ENCODE data around the gene MXD3.

The MXD3 gene

DNA sequence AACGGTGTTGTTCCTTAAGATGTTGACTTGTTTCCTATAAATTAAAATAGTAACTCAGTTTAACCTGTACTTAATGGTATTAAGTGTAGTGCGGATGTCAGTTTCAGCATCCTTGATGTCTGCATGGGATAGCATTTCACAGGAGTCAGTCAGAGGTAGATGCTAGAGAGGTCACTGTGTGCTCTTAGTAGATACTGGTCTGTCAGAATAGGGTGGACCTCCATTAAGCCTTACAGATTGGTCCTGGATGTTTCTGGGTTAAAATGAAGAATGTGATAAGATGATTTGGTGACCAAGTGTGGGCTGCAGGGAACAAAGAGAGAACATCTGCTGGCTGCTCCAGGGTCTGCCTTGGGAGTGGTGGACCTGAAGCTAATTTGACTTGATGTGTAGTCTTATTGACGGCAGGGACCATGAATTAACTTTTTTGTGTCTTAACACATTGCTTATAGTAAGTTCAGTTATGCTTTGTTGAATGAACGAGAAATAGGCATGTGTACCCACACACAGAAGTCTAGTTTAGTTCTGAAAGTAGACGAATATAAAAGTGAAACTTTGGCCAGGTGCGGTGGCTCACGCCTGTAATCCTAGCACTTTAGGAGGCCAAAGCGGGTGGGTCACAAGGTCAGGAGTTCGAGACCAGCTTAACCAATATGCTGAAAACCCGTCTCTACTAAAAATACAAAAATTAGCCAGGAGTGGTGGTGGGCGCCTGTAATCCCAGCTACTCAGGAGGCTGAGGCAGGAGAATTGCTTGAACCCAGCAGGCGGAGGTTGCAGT is 20.7 kb downstream of the MXD3 start:
- Histone ChIP-seq H3K27ac (no peak overlapping the region), H3K9me3 (ENCODE audit: control insufficient read depth, low read length) (no peaks in the 10 kb centered on the region), H3K4me2 (ENCODE audit: low read length) (no peak overlapping the region), H3K4me3 (ENCODE audit: low read depth, low read length) (no peak overlapping the region), H3K9ac (no peak overlapping the region), H3K4me1 (no peaks in the 10 kb centered on the region), H3K27me3 (ENCODE audit: control insufficient read depth, insufficient read depth, low read length) (no peaks in the 10 kb centered on the region), H3K79me2 (peaks cover 2% of the 10 kb centered on the region), H3K36me3 (ENCODE audit: control insufficient read depth, insufficient read depth, low read length) (no peaks in the 10 kb centered on the region), H2AFZ (no peak overlapping the region)
- TF ChIP-seq, protein P1, sequence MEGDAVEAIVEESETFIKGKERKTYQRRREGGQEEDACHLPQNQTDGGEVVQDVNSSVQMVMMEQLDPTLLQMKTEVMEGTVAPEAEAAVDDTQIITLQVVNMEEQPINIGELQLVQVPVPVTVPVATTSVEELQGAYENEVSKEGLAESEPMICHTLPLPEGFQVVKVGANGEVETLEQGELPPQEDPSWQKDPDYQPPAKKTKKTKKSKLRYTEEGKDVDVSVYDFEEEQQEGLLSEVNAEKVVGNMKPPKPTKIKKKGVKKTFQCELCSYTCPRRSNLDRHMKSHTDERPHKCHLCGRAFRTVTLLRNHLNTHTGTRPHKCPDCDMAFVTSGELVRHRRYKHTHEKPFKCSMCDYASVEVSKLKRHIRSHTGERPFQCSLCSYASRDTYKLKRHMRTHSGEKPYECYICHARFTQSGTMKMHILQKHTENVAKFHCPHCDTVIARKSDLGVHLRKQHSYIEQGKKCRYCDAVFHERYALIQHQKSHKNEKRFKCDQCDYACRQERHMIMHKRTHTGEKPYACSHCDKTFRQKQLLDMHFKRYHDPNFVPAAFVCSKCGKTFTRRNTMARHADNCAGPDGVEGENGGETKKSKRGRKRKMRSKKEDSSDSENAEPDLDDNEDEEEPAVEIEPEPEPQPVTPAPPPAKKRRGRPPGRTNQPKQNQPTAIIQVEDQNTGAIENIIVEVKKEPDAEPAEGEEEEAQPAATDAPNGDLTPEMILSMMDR (IDR thresholded peaks at IDR 0.05), result no peak

DNA sequence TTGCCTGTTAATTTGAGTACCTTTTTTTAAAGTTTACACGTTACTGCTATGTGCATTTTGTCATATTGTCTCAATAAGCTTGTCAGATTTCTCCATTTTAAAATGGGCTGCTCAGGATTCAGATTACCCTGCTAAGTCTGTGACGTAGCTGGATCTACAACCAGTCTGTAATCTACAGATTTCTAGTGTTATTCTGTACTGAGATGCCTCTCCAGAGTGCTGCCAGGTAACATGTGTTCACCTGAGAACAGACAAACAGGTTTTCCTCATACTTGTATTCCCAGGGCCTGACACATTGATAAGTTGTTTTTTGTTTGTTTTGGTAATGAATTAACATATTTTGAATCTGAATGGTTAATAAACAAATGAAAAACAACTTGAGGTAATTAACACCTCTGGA is 23.5 kb downstream of the MXD3 start:
- Histone ChIP-seq H3K4me2 (ENCODE audit: low read length) (no peak overlapping the region), H3K4me1 (no peaks in the 10 kb centered on the region), H3K9ac (no peak overlapping the region), H3K27ac (no peak overlapping the region), H3K79me2 (peaks cover 2% of the 10 kb centered on the region), H3K4me3 (ENCODE audit: low read depth, low read length) (no peak overlapping the region), H2AFZ (no peak overlapping the region), H3K9me3 (ENCODE audit: control insufficient read depth, low read length) (no peaks in the 10 kb centered on the region), H3K27me3 (ENCODE audit: control insufficient read depth, insufficient read depth, low read length) (no peaks in the 10 kb centered on the region), H3K36me3 (ENCODE audit: control insufficient read depth, insufficient read depth, low read length) (no peaks in the 10 kb centered on the region)
- TF ChIP-seq, protein P1 (IDR thresholded peaks at IDR 0.05), result no peak

DNA sequence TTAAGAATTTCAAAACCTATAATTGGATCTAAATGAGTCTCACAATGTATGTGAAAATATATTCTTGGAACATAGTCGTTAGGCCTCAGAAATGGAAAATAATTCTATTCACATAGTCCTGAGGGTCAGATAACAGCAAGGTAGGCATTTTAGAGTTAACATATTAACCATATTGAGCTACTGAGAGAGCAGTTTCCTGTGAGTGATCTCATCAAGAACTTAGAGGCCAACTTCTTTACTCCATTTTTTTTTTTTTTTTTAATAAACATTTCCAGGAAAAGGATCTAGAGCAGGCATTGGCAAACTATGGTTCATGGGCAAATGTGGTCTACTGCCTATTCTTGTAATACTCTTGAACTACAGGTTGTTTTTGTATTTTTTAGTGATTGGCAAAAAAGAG is 34.8 kb downstream of the MXD3 start:
- no peaks in the 10 kb centered on the region for H3K36me3 ChIP-seq (ENCODE audit: control insufficient read depth, insufficient read depth, low read length)

DNA sequence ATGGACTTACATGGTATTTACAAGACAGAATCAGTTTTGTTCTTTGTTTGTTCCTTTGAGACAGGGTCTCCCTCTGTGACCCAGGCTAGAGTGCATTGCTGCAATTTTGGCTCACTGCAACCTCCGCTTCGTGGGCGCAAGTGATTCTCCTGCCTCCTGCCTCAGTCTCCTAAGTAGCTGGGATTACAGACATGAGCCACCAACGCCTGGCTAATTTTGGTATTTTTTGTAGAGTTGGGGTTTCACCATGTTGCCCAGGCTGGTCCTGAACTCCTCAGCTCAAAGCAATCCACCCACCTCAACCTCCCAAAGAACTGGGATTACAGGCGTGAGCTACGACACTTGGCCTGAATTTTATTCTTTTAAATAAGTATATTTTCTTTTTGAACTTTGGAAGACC is 35.8 kb downstream of the MXD3 start:
- H2AFZ ChIP-seq, result no peak overlapping the region
- H3K4me1 ChIP-seq, result no peaks in the 10 kb centered on the region
- H3K27ac ChIP-seq, result no peak overlapping the region
- no peak overlapping the region for H3K9ac ChIP-seq
- H3K27me3 ChIP-seq (ENCODE audit: control insufficient read depth, insufficient read depth, low read length), result no peaks in the 10 kb centered on the region
- no peak overlapping the region for H3K4me3 ChIP-seq (ENCODE audit: low read depth, low read length)
- TF ChIP-seq, protein P1 (IDR thresholded peaks at IDR 0.05), result no peak
- no peaks in the 10 kb centered on the region for H3K9me3 ChIP-seq (ENCODE audit: control insufficient read depth, low read length)
- no peak overlapping the region for H3K4me2 ChIP-seq (ENCODE audit: low read length)
- no peaks in the 10 kb centered on the region for H3K36me3 ChIP-seq (ENCODE audit: control insufficient read depth, insufficient read depth, low read length)
- peaks cover 9% of the 10 kb centered on the region for H3K79me2 ChIP-seq

More for the DNA sequence above, 34.8 kb downstream of the MXD3 start:
- no peaks in the 10 kb centered on the region for H3K27me3 ChIP-seq (ENCODE audit: control insufficient read depth, insufficient read depth, low read length)
- H3K27ac ChIP-seq, result no peak overlapping the region
- no peak overlapping the region for H2AFZ ChIP-seq
- H3K79me2 ChIP-seq, result peaks cover 6% of the 10 kb centered on the region
- H3K4me3 ChIP-seq (ENCODE audit: low read depth, low read length), result no peak overlapping the region
- H3K4me2 ChIP-seq (ENCODE audit: low read length), result no peak overlapping the region
- H3K4me1 ChIP-seq, result no peaks in the 10 kb centered on the region
- H3K9ac ChIP-seq, result no peak overlapping the region
- no peaks in the 10 kb centered on the region for H3K9me3 ChIP-seq (ENCODE audit: control insufficient read depth, low read length)
- TF ChIP-seq, protein P1 (IDR thresholded peaks at IDR 0.05), result no peak

DNA sequence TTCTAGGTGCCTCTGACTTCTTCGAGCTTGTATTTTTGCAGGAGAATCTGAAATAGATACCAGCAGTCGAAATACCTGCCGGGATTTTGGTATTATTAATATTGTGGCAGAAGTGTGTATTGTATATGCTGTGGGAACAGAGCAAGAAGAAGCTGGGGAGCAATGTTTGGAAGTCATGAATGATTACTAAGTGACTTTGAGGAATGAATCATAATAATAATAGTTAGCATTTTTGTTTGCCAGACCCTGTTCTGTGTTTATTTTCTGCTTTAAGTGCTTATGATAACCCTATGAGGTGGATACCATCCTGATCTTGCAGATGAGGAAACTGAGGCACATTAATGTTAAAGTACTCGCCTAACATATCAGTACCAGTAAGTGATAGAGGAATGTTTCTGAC is 40.6 kb downstream of the MXD3 start:
- Histone ChIP-seq H3K36me3 (ENCODE audit: control insufficient read depth, insufficient read depth, low read length) (no peaks in the 10 kb centered on the region), H3K27ac (no peak overlapping the region), H3K9me3 (ENCODE audit: control insufficient read depth, low read length) (no peaks in the 10 kb centered on the region)

More for the DNA sequence above, 40.6 kb downstream of the MXD3 start:
- Histone ChIP-seq H3K4me1 (no peaks in the 10 kb centered on the region), H2AFZ (no peak overlapping the region), H3K4me3 (ENCODE audit: low read depth, low read length) (no peak overlapping the region), H3K79me2 (peaks cover 6% of the 10 kb centered on the region), H3K4me2 (ENCODE audit: low read length) (no peak overlapping the region), H3K27me3 (ENCODE audit: control insufficient read depth, insufficient read depth, low read length) (no peaks in the 10 kb centered on the region), H3K9ac (no peak overlapping the region)
- TF ChIP-seq, protein P1 (IDR thresholded peaks at IDR 0.05), result no peak

All from parathyroid adenoma (tissue), 2 donors.